ENCODE measurements around the gene B3GAT3.
A peak's percentile ranks its signal among the peaks of the same experiment; 100 is the strongest.

The B3GAT3 gene

GRCh38 chr11:62648967-62649364, 27.2 kb upstream of the B3GAT3 start:
- DNase-seq (ENCODE audit: low read depth): no peak
- H3K4me3 ChIP-seq (replicated peaks; ENCODE audit: low read depth, low read length): no peak overlapping the region
- TF ChIP-seq CTCF (IDR thresholded peaks at IDR 0.05; ENCODE audit: low read length, missing control alignments): no peak

GRCh38 chr11:62648185-62648966, 26.6 kb upstream of the B3GAT3 start:
- no peak for DNase-seq (ENCODE audit: low read depth)
- no peak for TF ChIP-seq CTCF (IDR thresholded peaks at IDR 0.05; ENCODE audit: low read length, missing control alignments)
- H3K4me3 ChIP-seq (replicated peaks; ENCODE audit: low read depth, low read length): no peak overlapping the region

GRCh38 chr11:62647609-62648005, 25.8 kb upstream of the B3GAT3 start:
- no peak for TF ChIP-seq CTCF (IDR thresholded peaks at IDR 0.05; ENCODE audit: low read length, missing control alignments)
- DNase-seq (ENCODE audit: low read depth): no peak
- H3K4me3 ChIP-seq (replicated peaks; ENCODE audit: low read depth, low read length): no peak overlapping the region

- no peak overlapping the region for H3K4me3 ChIP-seq (replicated peaks; ENCODE audit: low read depth, low read length)
- no peak for DNase-seq (ENCODE audit: low read depth)
- TF ChIP-seq CTCF (IDR thresholded peaks at IDR 0.05; ENCODE audit: low read length, missing control alignments): no peak
Measured at GRCh38 chr11:62646825-62647608, 25.2 kb upstream of the B3GAT3 start.

GRCh38 chr11:62645946-62646824, 24.4 kb upstream of the B3GAT3 start, which contains the start of gene GANAB:
GANAB (minus strand) TSS chr11:62646613; CDS start chr11:62646599, 14 bp downstream.
- peak within 1 kb of the TSS; percentile 92 for H3K4me3 ChIP-seq (replicated peaks; ENCODE audit: low read depth, low read length)
- peak; percentile 97 for DNase-seq (ENCODE audit: low read depth)
- no peak for TF ChIP-seq CTCF (IDR thresholded peaks at IDR 0.05; ENCODE audit: low read length, missing control alignments)

GRCh38 chr11:62645671-62645945, 23.8 kb upstream of the B3GAT3 start:
- no peak for TF ChIP-seq CTCF (IDR thresholded peaks at IDR 0.05; ENCODE audit: low read length, missing control alignments)
- DNase-seq (ENCODE audit: low read depth): no peak
- peak overlapping the region; percentile 92 for H3K4me3 ChIP-seq (replicated peaks; ENCODE audit: low read depth, low read length)
